Sciatic nerve (tissue), 2 donors: Measurements from ENCODE around the gene REPS2. TPM values are rescaled to one million over a fixed set of nuclear protein-coding genes. Genes with fewer than 3 reads are reported as not detected.
A peak's percentile ranks its signal among the peaks of the same experiment; 100 is the strongest.

Experiments
- ATAC-seq: fragments of 200-7000 bp; cut with Tn5 transposase; one replicate; pipeline ENCODE4 v1.9.1; 2020; ENCODE audit warnings: mild to moderate bottlenecking, moderate library complexity
- DNase-seq: peaks from one replicate; pipeline ENCODE4 v3.0.0-alpha.2; 2020; ENCODE audit warnings: low spot score
- intact Hi-C: fragments of 100-400 bp; cut with DNase I; formaldehyde crosslinking; loops from one replicate; pipeline ENCODE4 v1.14.2; 2022
- total RNA-seq: library from RNA; stranded (reverse); fragmentation: NEBNext Ultra II Directional; extraction: Animal tissue kit (Norgen Biotek cat#: 25700); gene quantifications from one replicate; pipeline ENCODE4 v1.2.1, GENCODE V29; 2021
- donor health status: DM: no; HTN: no; CAD: no.
- donor health status: DM: no; HTN: no; CAD: no.

REPS2 gene
- total RNA-seq, 1 donor from 2014 or later, result 5.9 TPM

- ATAC-seq (no peak), DNase-seq (no peak)
- intact Hi-C loops, result no loop called here
These were observed 110.6 kb downstream of the REPS2 start for GRCh38 chrX:17056868-17057608.

- no peak for DNase-seq
- intact Hi-C loops, result no loop called here
- ATAC-seq, result no peak
These were observed 115.6 kb downstream of the REPS2 start for GRCh38 chrX:17062065-17062464.

GRCh38 chrX:17065100-17065499 is 118.6 kb downstream of the REPS2 start:
- no peak for ATAC-seq
- no peak for DNase-seq
- intact Hi-C loops, result no loop called here

GRCh38 chrX:17067534-17067933 is 121.1 kb downstream of the REPS2 start:
- DNase-seq, result no peak
- intact Hi-C loops, result no loop called here
- ATAC-seq, result no peak

GRCh38 chrX:17072301-17072700 is 125.8 kb downstream of the REPS2 start:
- intact Hi-C loops, result no loop called here
- DNase-seq, result no peak
- ATAC-seq, result no peak

GRCh38 chrX:17072721-17073230 is 126.3 kb downstream of the REPS2 start:
- no peak for ATAC-seq
- no peak for DNase-seq
- intact Hi-C loops, result no loop called here

- DNase-seq (no peak), ATAC-seq (no peak)
- intact Hi-C loops, result no loop called here
These were observed 128.5 kb downstream of the REPS2 start for GRCh38 chrX:17075004-17075403.

- DNase-seq (no peak), ATAC-seq (no peak)
- intact Hi-C loops, result no loop called here
These were observed 130.9 kb downstream of the REPS2 start for GRCh38 chrX:17077361-17077760.

GRCh38 chrX:17078031-17078720 is 131.7 kb downstream of the REPS2 start:
- intact Hi-C loops, result no loop called here

GRCh38 chrX:17081511-17081910 is 135.1 kb downstream of the REPS2 start:
- intact Hi-C loops, result no loop called here
- no peak for DNase-seq
- peak; percentile 65 for ATAC-seq

More at GRCh38 chrX:17078031-17078720, 131.7 kb downstream of the REPS2 start:
- ATAC-seq (no peak), DNase-seq (no peak)

- DNase-seq, result no peak
- intact Hi-C loops, result no loop called here
- ATAC-seq, result no peak
These were observed 135.5 kb downstream of the REPS2 start for GRCh38 chrX:17081968-17082367.

- intact Hi-C loops, result no loop called here
- no peak for DNase-seq
- ATAC-seq, result no peak
These were observed 136.4 kb downstream of the REPS2 start for GRCh38 chrX:17082831-17083230.

- intact Hi-C loops, result no loop called here
- ATAC-seq (no peak), DNase-seq (no peak)
These were observed 139.9 kb downstream of the REPS2 start for GRCh38 chrX:17086317-17086716.

- DNase-seq (no peak), ATAC-seq (no peak)
- intact Hi-C loops, result no loop called here
These were observed 148.7 kb downstream of the REPS2 start for GRCh38 chrX:17095161-17095560.

- intact Hi-C loops, result no loop called here
- ATAC-seq (no peak), DNase-seq (no peak)
These were observed 152.2 kb downstream of the REPS2 start for GRCh38 chrX:17098516-17099247.

- DNase-seq (no peak), ATAC-seq (no peak)
- intact Hi-C loops, result no loop called here
These were observed 158.0 kb downstream of the REPS2 start for GRCh38 chrX:17104433-17104832.

- DNase-seq (no peak), ATAC-seq (no peak)
- intact Hi-C loops, result no loop called here
These were observed 174.4 kb downstream of the REPS2 start for GRCh38 chrX:17120816-17121215.

- DNase-seq (no peak), ATAC-seq (no peak)
- intact Hi-C loops, result no loop called here
These were observed 207.5 kb downstream of the REPS2 start for GRCh38 chrX:17154001-17154400.

- intact Hi-C loops, result no loop called here
- DNase-seq (no peak), ATAC-seq (no peak)
These were observed 214.5 kb downstream of the REPS2 start for GRCh38 chrX:17160975-17161374.

GRCh38 chrX:17161991-17162390 is 215.5 kb downstream of the REPS2 start:
- intact Hi-C loops, result no loop called here
- ATAC-seq, result no peak
- no peak for DNase-seq
